Spleen (tissue), 11 donors: ENCODE results near the gene TCF7L2. TPM values are rescaled to one million over a fixed set of nuclear protein-coding genes. Genes with fewer than 3 reads are reported as not detected.

Experiments used
- DNase-seq: peaks from one replicate; pipeline ENCODE4 v3.0.0-alpha.2; 2020
- H3K27ac ChIP-seq, 8 donors: fragments of 200-600 bp; sonication (generic) in 7 of 8; 1 replicate in 4 of 8; 2 replicates in 4 of 8; pipeline versions ENCODE4 v1.5.0 to v1.8.0; 2016 to 2021; ENCODE audit warnings: inconsistent platforms in 4 of 8, mild to moderate bottlenecking in 4 of 8, moderate library complexity in 1 of 8
- H3K27me3 ChIP-seq, 7 donors: fragments of 200-600 bp; sonication (generic) in 6 of 7; replicated peaks in 1 of 7; 1 replicate in 4 of 7; 2 replicates in 3 of 7; pipeline versions ENCODE4 v1.5.0 to v1.8.0; 2016 to 2021; ENCODE audit warnings: inconsistent platforms in 3 of 7, mild to moderate bottlenecking in 1 of 7
- H3K36me3 ChIP-seq, 6 donors: fragments of 200-600 bp; sonication (generic) in 5 of 6; 1 replicate in 4 of 6; 2 replicates in 2 of 6; pipeline versions ENCODE4 v1.5.0 to v1.8.0; 2016 to 2021; ENCODE audit warnings: inconsistent platforms in 2 of 6
- H3K4me1 ChIP-seq, 6 donors: fragments of 200-600 bp; sonication (generic) in 5 of 6; 1 replicate in 3 of 6; 2 replicates in 3 of 6; pipeline versions ENCODE4 v1.5.0 to v1.8.0; 2016 to 2021; ENCODE audit warnings: inconsistent platforms in 3 of 6
- H3K4me3 ChIP-seq, 8 donors: fragments of 200-600 bp; sonication (generic) in 7 of 8; 1 replicate in 4 of 8; 2 replicates in 4 of 8; pipeline versions ENCODE4 v1.5.0 to v1.8.0; 2016 to 2021; ENCODE audit warnings: inconsistent platforms in 4 of 8, mild to moderate bottlenecking in 4 of 8, moderate library complexity in 2 of 8
- H3K9me3 ChIP-seq, 8 donors: fragments of 200-600 bp; sonication (generic) in 7 of 8; 1 replicate in 4 of 8; 2 replicates in 4 of 8; pipeline versions ENCODE4 v1.5.0 to v1.8.0; 2016 to 2021; ENCODE audit warnings: inconsistent platforms in 4 of 8
- CTCF ChIP-seq, 11 experiments: fragments of 200-600 bp in 7 of 11; fragments of 450-650 bp in 4 of 11; sonication (generic) in 4 of 11; IDR thresholded peaks in 8 of 11; conservative IDR thresholded peaks in 3 of 11; 1 replicate in 7 of 11; 2 replicates in 4 of 11; pipeline versions ENCODE4 v1.4.0 to v1.8.0; 2016 to 2021; ENCODE audit warnings: antibody characterized with exemption in 11 of 11, inconsistent platforms in 4 of 11, mild to moderate bottlenecking in 1 of 11
- POLR2A ChIP-seq, 3 donors: fragments of 450-650 bp; IDR thresholded peaks; one replicate each; pipeline ENCODE4 v1.5.1; 2017; ENCODE audit warnings: antibody characterized with exemption in 3 of 3, mild to moderate bottlenecking in 1 of 3
- POLR2AphosphoS5 ChIP-seq, 3 donors: sonication (generic); formaldehyde crosslinking; IDR thresholded peaks; one replicate each; pipeline ENCODE4 v1.5.1; 2017; ENCODE audit warnings: antibody characterized with exemption in 3 of 3
- WGBS, 5 donors: extraction: QIAGEN DNeasy Blood & Tissue Kit in 3 of 5; methylation state at CpG; one replicate each; pipeline versions ENCODE4 v1.1.5 to v1.1.7; 2013 to 2018; 5-methylcytosine and 5-hydroxymethylcytosine counted together
- intact Hi-C: fragments of 100-400 bp; cut with DNase I; formaldehyde crosslinking; loops from one replicate; pipeline ENCODE4 v1.15.0; 2023; ENCODE audit warnings: low total_unique reads
- polyA plus RNA-seq, 3 donors: library from polyadenylated mRNA; stranded (reverse); fragments of 200-250 nt; gene quantifications; one replicate each; pipeline ENCODE4 v1.2.1, GENCODE V29; 2013
- total RNA-seq, 7 donors: library from RNA; depleted of rRNA in 3 of 7; stranded (reverse); fragments of >200 nt in 3 of 7; fragmentation: NEBNext Ultra II Directional in 4 of 7; extraction: Animal tissue kit (Norgen Biotek cat#: 25700) in 4 of 7; gene quantifications; one replicate each; pipeline versions ENCODE4 v1.1.0 to v1.2.1, GENCODE V29; 2016 to 2021
- donor health status: healthy with polysubstance abuse.
- donor health status: DM: no; HTN: no; CAD: no; lungs with moderate emphysema.
- donor health status: DM: no; HTN: no; CAD: no.
- donor health status: Bipolar disorder and iron deficiency.
- donor health status: healthy.
- donor health status: DM: no; HTN: no; CAD: no.
- donor health status: DM: yes; HTN: yes; CAD: no.

Gene TCF7L2
- total and polyA plus RNA-seq, 10 donors, result 4.6 to 85.6 (median 34.7) TPM

DNA sequence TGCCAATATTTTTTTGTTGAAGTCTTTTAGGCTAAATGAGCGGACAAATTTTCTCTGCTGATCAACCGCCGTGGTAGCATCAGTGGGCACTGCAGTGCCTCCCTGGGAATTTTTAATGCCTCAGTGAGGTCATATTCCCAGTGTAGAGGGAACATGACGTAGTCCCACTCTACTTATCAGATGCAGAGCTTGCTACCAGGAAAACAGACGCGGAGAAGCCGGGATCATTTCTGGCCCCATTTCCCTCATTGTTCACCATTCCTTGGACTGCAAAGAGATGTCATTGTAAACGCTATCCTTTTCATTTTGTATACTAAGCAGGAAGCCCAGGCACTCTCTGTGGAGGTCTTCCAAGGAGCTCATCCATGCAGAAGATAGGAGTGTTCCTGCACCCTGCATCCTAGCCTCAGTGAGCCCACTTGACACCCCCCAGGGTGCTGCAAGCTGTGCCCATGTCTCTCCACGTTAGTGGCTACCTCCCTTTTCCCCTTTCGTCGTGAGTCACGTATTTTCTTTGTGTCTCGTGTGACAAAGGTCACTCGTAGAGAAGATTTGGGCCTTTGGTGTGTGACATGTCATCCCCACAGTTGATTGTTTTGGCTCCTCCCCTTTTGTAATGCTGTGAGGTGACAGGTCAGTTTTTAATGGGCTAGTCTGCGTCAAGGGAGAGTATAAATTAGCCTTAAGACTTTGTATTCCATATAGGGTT is 145.5 kb downstream of the TCF7L2 start:
- WGBS, 5 donors, result 85 to 95% (median 91%) methylated on average over 15 of the region's 15 CpGs
- peaks cover 0 to 7% (median 0%) of the 10 kb centered on the region in 8 donors for H3K9me3 ChIP-seq
- DNase-seq, result no peak
- TF ChIP-seq POLR2AphosphoS5 (IDR thresholded peaks at IDR 0.05) (no peak), POLR2A (IDR thresholded peaks at IDR 0.05) (no peak), CTCF (IDR thresholded peaks at IDR 0.05 in 8 of 11, conservative IDR thresholded peaks at IDR 0.05 in 3 of 11) (no peak)
- H3K36me3 ChIP-seq, result peaks cover 0 to 13% (median 0%) of the 10 kb centered on the region in 6 donors
- peaks cover 5 to 74% (median 38%) of the 10 kb centered on the region in 6 donors for H3K4me1 ChIP-seq
- intact Hi-C loops, result no loop called here
- H3K4me3 ChIP-seq, result no peak overlapping the region
- H3K27ac ChIP-seq, result no peak overlapping the region
- H3K27me3 ChIP-seq, result no peaks in the 10 kb centered on the region

DNA sequence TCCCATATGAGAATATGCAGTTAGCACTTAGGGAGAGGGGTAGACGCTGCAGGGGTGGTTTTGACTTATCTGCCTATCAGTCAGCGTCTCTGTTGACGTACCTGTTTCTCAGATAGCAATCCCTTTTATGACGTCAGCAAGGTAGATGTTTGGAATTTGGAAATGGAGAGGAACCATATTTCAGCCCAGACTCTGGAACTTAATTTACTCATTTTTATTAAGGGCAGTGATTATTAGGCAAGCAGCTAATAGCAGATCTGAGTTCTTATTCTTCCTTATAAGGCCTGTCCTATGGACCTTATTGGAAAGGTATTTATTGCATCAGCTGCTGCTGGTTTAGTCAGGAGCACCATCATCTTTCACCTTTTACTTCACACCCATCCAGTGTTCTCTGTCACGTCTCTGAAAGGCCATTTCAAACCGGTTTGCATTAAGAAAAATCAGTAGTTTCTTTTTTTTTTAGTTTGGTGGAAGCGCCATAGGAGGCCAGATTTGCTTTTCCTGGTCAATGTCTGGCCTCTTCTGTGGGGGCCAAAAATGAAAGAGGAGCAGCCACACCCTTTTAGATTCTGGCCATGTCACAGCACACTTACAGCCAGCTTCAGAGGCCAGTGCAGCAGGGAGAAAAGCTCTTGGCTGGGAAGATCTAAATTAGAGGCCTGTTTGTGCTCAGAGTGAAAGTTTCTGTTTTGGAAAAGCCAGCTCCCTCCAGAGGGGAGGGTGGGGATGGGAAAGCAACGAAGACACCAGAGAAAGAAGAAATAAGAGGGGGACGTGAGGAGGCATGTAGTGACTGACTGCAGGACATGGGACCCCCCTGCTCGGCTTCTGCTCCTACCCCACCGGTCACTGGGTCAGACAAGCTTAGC is 146.3 kb downstream of the TCF7L2 start:
- no peak overlapping the region for H3K4me3 ChIP-seq

DNA sequence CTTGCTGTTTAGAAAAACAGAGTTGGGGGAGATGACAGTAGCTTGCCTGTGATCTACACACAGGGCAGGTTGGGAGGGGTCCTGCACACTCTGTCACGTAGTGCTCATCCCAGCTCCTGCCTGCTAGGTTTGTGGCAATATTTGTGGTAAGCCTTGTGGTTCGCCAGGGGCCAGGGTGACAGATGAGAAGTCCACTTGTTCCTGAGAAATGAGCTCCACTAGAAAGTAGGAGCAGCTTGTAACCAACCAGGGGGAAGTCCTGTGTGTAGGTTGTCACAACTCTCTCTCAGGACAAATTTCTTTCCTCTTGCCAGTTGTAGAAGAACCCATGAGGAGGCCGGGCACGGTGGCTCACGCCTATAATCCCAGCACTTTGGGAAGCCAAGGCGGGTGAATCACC is 147.0 kb downstream of the TCF7L2 start:
- H3K9me3 ChIP-seq, result peaks cover 0 to 7% (median 0%) of the 10 kb centered on the region in 8 donors
- 53 to 81% (median 69%) methylated on average over 6 of the region's 6 CpGs for WGBS, 5 donors
- peak overlapping the region in 1 of 8 donors; percentile 33 for H3K27ac ChIP-seq
- H3K36me3 ChIP-seq, result peaks cover 0 to 13% (median 0%) of the 10 kb centered on the region in 6 donors
- TF ChIP-seq POLR2A (IDR thresholded peaks at IDR 0.05) (no peak), CTCF (IDR thresholded peaks at IDR 0.05 in 8 of 11, conservative IDR thresholded peaks at IDR 0.05 in 3 of 11) (no peak), POLR2AphosphoS5 (IDR thresholded peaks at IDR 0.05) (no peak)
- no peak overlapping the region for H3K4me3 ChIP-seq
- peaks cover 5 to 71% (median 38%) of the 10 kb centered on the region in 6 donors for H3K4me1 ChIP-seq
- intact Hi-C loops, result no loop called here
- no peak for DNase-seq
- no peaks in the 10 kb centered on the region for H3K27me3 ChIP-seq

More for the DNA sequence above, 146.3 kb downstream of the TCF7L2 start:
- Histone ChIP-seq H3K36me3 (peaks cover 0 to 13% (median 0%) of the 10 kb centered on the region in 6 donors), H3K27ac (peak overlapping the region in 1 of 8 donors; percentile 33), H3K9me3 (peaks cover 0 to 7% (median 0%) of the 10 kb centered on the region in 8 donors), H3K4me1 (peaks cover 5 to 74% (median 38%) of the 10 kb centered on the region in 6 donors), H3K27me3 (no peaks in the 10 kb centered on the region)
- 85 to 91% (median 87%) methylated on average over 11 of the region's 11 CpGs for WGBS, 5 donors
- TF ChIP-seq CTCF (IDR thresholded peaks at IDR 0.05 in 8 of 11, conservative IDR thresholded peaks at IDR 0.05 in 3 of 11) (no peak), POLR2A (IDR thresholded peaks at IDR 0.05) (no peak), POLR2AphosphoS5 (IDR thresholded peaks at IDR 0.05) (no peak)
- no peak for DNase-seq
- intact Hi-C loops, result no loop called here
